Keratinocyte (primary cell): ENCODE data around the gene MRPL34. TPM values are rescaled to one million over a fixed set of nuclear protein-coding genes. Genes with fewer than 3 reads are reported as not detected.

Source experiments
- DNase-seq: peaks from one replicate; pipeline ENCODE4 v3.0.0-alpha.2; 2011; ENCODE audit warnings: low read depth, missing footprints, low spot score
- FAIRE-seq: peaks from 2 replicates; lab custom pipeline; 2011; peaks lifted over from hg19 to GRCh38; lab: Jason Lieb, UNC
- H2AFZ ChIP-seq: 2 replicates; pipeline ENCODE4 v1.6.0; 2012; ENCODE audit warnings: low read length, control low read depth, inconsistent platforms; ENCODE audit not compliant: control insufficient read depth
- H3K27ac ChIP-seq: 2 replicates; pipeline ENCODE4 v1.5.1; 2011; ENCODE audit warnings: low read length; ENCODE audit not compliant: control insufficient read depth, insufficient read depth
- H3K27me3 ChIP-seq: 3 replicates; pipeline ENCODE4 v1.6.0; 2011; ENCODE audit warnings: low read length; ENCODE audit not compliant: control insufficient read depth, insufficient read depth; ENCODE audit errors: extremely low read depth
- H3K36me3 ChIP-seq, 2 experiments: 2 replicates in 1 of 2; 3 replicates in 1 of 2; pipeline ENCODE4 v1.5.1; 2011; ENCODE audit warnings: low read length in 2 of 2, mild to moderate bottlenecking in 1 of 2; ENCODE audit not compliant: control insufficient read depth in 2 of 2, insufficient read depth in 2 of 2; ENCODE audit errors: extremely low read depth in 1 of 2
- H3K4me1 ChIP-seq: 3 replicates; pipeline ENCODE4 v1.5.1; 2011; ENCODE audit warnings: low read length; ENCODE audit not compliant: control insufficient read depth, insufficient read depth; ENCODE audit errors: extremely low read depth
- H3K4me2 ChIP-seq: 3 replicates; pipeline ENCODE4 v1.6.0; 2011; ENCODE audit warnings: low read depth, low read length; ENCODE audit not compliant: control insufficient read depth, insufficient read depth; ENCODE audit errors: extremely low read depth
- H3K4me3 ChIP-seq, 3 experiments: fragments of 200-600 bp in 1 of 3; sonication (generic) in 1 of 3; 2 replicates in 2 of 3; 3 replicates in 1 of 3; pipeline ENCODE4 v1.5.1; 2011 to 2016; ENCODE audit warnings: low read length in 3 of 3, mild to moderate bottlenecking in 3 of 3, control low read depth in 2 of 3, inconsistent platforms in 1 of 3, low read depth in 1 of 3, mixed read lengths in 1 of 3, mixed run types in 1 of 3, moderate library complexity in 1 of 3; ENCODE audit not compliant: control insufficient read depth in 2 of 3, insufficient read depth in 2 of 3; ENCODE audit errors: extremely low read depth in 1 of 3
- H3K79me2 ChIP-seq: 2 replicates; pipeline ENCODE4 v1.6.0; 2012; ENCODE audit warnings: low read length; ENCODE audit not compliant: control insufficient read depth, insufficient read depth
- H3K9ac ChIP-seq: 3 replicates; pipeline ENCODE4 v1.6.0; 2011; ENCODE audit warnings: low read length; ENCODE audit not compliant: control insufficient read depth, insufficient read depth; ENCODE audit errors: extremely low read depth
- H3K9me1 ChIP-seq: 3 replicates; pipeline ENCODE4 v1.6.0; 2011; ENCODE audit warnings: low read length; ENCODE audit not compliant: control insufficient read depth, insufficient read depth; ENCODE audit errors: extremely low read depth
- H3K9me3 ChIP-seq: 2 replicates; pipeline ENCODE4 v1.5.1; 2012; ENCODE audit warnings: low read depth, low read length; ENCODE audit not compliant: control insufficient read depth
- H4K20me1 ChIP-seq: 3 replicates; pipeline ENCODE4 v1.6.0; 2011; ENCODE audit warnings: low read length; ENCODE audit not compliant: control insufficient read depth, insufficient read depth; ENCODE audit errors: extremely low read depth
- EZH2 ChIP-seq: IDR thresholded peaks from one replicate; pipeline ENCODE4 v1.6.1; 2012; ENCODE audit warnings: inconsistent platforms, mild to moderate bottlenecking, low read length, moderate library complexity
- dilution Hi-C: fragments of 300-500 bp; cut with MboI; formaldehyde crosslinking; loops from one replicate; pipeline ENCODE4 v1.7.0; 2020; ENCODE audit warnings: low sequenced_read_pairs; ENCODE audit not compliant: extremely low pct_ligation_motif_present
- polyA plus RNA-seq, 5 experiments: library from polyadenylated mRNA; depleted of rRNA in 3 of 5; stranded (reverse) in 3 of 5; stranded (forward) in 1 of 5; unstranded in 1 of 5; fragments of >200 nt; gene quantifications; 1 replicate in 1 of 5; 2 replicates in 3 of 5; 3 replicates in 1 of 5; pipeline versions ENCODE4 v1.2.1 to v1.2.3, GENCODE V29; 2011 to 2012; ENCODE audit warnings: missing spikeins in 2 of 5, low read depth in 1 of 5, low replicate concordance in 1 of 5
- TF ChIP-seq, protein P1 (sequence below), 3 experiments: IDR thresholded peaks in 1 of 3; conservative IDR thresholded peaks in 1 of 3; optimal IDR thresholded peaks in 1 of 3; 2 replicates in 2 of 3; 3 replicates in 1 of 3; pipeline versions ENCODE3 to v1.5.1; 2011; ENCODE audit warnings: low read length in 3 of 3, mild to moderate bottlenecking in 3 of 3, moderate library complexity in 2 of 3, control low read depth in 1 of 3, inconsistent platforms in 1 of 3; ENCODE audit not compliant: insufficient read depth in 2 of 3; ENCODE audit errors: extremely low read depth in 1 of 3

MRPL34 gene
- polyA plus RNA-seq, 1 donor (not counting 4 experiments of a cell fraction or from before 2014, with no cell fraction given), result 63.7 TPM

DNA sequence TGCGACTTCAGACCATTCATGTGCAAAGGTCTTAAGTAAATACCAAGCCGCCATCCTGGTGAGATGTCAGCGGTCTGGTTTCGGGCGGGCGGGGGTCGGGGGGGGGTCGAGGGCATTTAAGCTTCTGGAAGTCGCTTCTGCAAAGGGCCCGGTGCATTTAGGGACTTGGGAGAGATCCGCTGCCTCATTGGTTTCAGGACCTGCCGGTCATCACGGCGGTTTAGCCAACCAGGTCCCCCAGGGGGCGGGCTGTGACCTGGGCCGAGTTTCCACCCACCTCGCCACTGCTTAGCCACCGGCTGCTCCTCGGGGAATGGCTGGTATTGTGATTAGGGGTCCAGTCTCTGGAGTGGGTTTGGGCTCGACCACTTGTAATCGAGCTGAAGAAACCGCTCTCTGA, 16.2 kb upstream of the MRPL34 start:
- peaks cover 0 to 7% of the 10 kb centered on the region in 2 experiments for H3K36me3 ChIP-seq
- peaks cover 4% of the 10 kb centered on the region for H3K79me2 ChIP-seq
- no peaks in the 10 kb centered on the region for H3K9me1 ChIP-seq
- no peak overlapping the region for H2AFZ ChIP-seq
- no peak overlapping the region for H3K27ac ChIP-seq
- H3K27me3 ChIP-seq, result no peaks in the 10 kb centered on the region
- H4K20me1 ChIP-seq, result no peaks in the 10 kb centered on the region
- H3K9ac ChIP-seq, result no peak overlapping the region
- H3K4me3 ChIP-seq, result no peak overlapping the region
- dilution Hi-C loops, result no loop called here
- H3K4me1 ChIP-seq, result no peaks in the 10 kb centered on the region
- H3K9me3 ChIP-seq, result no peaks in the 10 kb centered on the region
- DNase-seq (no peak), FAIRE-seq (no peak)
- H3K4me2 ChIP-seq, result no peak overlapping the region
- TF ChIP-seq, protein P1, sequence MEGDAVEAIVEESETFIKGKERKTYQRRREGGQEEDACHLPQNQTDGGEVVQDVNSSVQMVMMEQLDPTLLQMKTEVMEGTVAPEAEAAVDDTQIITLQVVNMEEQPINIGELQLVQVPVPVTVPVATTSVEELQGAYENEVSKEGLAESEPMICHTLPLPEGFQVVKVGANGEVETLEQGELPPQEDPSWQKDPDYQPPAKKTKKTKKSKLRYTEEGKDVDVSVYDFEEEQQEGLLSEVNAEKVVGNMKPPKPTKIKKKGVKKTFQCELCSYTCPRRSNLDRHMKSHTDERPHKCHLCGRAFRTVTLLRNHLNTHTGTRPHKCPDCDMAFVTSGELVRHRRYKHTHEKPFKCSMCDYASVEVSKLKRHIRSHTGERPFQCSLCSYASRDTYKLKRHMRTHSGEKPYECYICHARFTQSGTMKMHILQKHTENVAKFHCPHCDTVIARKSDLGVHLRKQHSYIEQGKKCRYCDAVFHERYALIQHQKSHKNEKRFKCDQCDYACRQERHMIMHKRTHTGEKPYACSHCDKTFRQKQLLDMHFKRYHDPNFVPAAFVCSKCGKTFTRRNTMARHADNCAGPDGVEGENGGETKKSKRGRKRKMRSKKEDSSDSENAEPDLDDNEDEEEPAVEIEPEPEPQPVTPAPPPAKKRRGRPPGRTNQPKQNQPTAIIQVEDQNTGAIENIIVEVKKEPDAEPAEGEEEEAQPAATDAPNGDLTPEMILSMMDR (optimal IDR thresholded peaks at IDR 0.05 in 1 of 3, IDR thresholded peaks at IDR 0.05 in 1 of 3, conservative IDR thresholded peaks at IDR 0.05 in 1 of 3; ENCODE audit: extremely low read depth in 1 of 3, insufficient read depth in 2 of 3, low read length in 3 of 3), result no peak
- no peak for TF ChIP-seq EZH2

DNA sequence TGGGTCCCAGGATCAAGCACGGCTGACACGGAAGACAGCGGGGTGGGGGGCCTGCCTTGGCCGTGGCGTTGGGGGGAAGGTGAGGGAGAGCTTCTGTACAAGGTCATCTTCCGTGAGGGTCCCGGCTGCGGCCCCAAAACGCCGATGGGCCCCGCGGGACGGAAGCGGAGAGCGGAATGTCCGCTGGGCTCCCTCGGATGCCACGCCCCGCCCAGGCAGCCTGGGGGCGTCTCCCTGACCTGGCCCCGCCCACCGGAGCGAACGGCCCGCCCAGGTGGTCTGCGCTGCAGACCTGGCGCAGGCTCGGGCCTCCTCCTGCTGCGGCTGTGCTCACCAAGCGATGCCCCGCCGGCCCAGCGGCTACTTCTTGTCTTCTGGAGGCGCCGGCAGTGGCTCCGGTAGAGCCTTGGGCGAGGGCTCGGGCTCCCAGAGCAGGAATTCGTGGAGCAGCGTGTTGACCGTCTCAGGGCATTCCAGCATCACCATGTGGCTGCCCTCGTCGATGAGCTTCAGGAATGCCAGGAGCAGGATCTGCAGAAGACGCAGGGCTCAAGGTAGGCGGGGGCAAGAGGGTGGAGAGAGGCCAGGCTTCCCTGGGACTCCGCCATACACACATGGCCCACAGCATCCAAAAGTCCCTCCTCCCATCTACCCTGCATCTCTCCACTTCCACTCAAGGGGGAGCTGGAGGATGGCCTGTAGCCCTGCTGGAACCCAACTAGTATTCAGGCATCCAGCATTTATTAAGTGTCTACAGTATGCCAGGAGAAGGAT, 13.2 kb upstream of the MRPL34 start:
- Histone ChIP-seq H3K9ac (peak overlapping the region; percentile 61), H4K20me1 (peaks cover 3% of the 10 kb centered on the region), H3K9me1 (no peaks in the 10 kb centered on the region), H3K4me2 (peak overlapping the region; percentile 80), H3K27me3 (no peaks in the 10 kb centered on the region), H3K27ac (peak overlapping the region; percentile 8), H3K79me2 (peaks cover 4% of the 10 kb centered on the region), H3K4me3 (peak overlapping the region; percentile 30 to 80 (median 65)), H3K4me1 (peaks cover 11% of the 10 kb centered on the region), H3K9me3 (no peaks in the 10 kb centered on the region), H3K36me3 (peaks cover 0 to 9% of the 10 kb centered on the region in 2 experiments), H2AFZ (peak overlapping the region; percentile 93)
- no peak for DNase-seq
- peak; percentile 81 for FAIRE-seq
- TF ChIP-seq, protein P1 (optimal IDR thresholded peaks at IDR 0.05 in 1 of 3, IDR thresholded peaks at IDR 0.05 in 1 of 3, conservative IDR thresholded peaks at IDR 0.05 in 1 of 3; ENCODE audit: extremely low read depth in 1 of 3, insufficient read depth in 2 of 3, low read length in 3 of 3), result peak; percentile 75 to 97 (median 92)
- TF ChIP-seq EZH2, result no peak
- dilution Hi-C loops, result no loop called here
